EH (cell line): ENCODE measurements around the gene HSD17B4.
"Not testable (repeated sequence)": the region's sequence is repeated elsewhere in the genome, so short reads cannot be mapped to it uniquely, and the experiment has no call there.

Experiments
- DNase-seq: peaks from one replicate; pipeline ENCODE4 v3.0.0-alpha.2; 2015; ENCODE audit warnings: low read depth

The HSD17B4 gene

GRCh38 chr5:119480629-119481028, 28.3 kb downstream of the HSD17B4 start:
- not testable (repeated sequence) for DNase-seq

- no peak for DNase-seq
Observed at GRCh38 chr5:119483155-119483554, 30.9 kb downstream of the HSD17B4 start.

- DNase-seq = no peak
Observed at GRCh38 chr5:119484884-119485283, 32.6 kb downstream of the HSD17B4 start.

GRCh38 chr5:119501671-119502179, 49.4 kb downstream of the HSD17B4 start:
- DNase-seq = no peak

GRCh38 chr5:119503939-119504338, 51.6 kb downstream of the HSD17B4 start:
- DNase-seq = not testable (repeated sequence)

GRCh38 chr5:119512277-119512676, 60.0 kb downstream of the HSD17B4 start:
- no peak for DNase-seq

- peak; percentile 18 for DNase-seq
Observed at GRCh38 chr5:119515192-119515591, 62.9 kb downstream of the HSD17B4 start.

- not testable (repeated sequence) for DNase-seq
Observed at GRCh38 chr5:119517115-119517514, 64.8 kb downstream of the HSD17B4 start.

- DNase-seq = no peak
Observed at GRCh38 chr5:119521232-119521631, 68.9 kb downstream of the HSD17B4 start.

GRCh38 chr5:119522841-119523240, 70.5 kb downstream of the HSD17B4 start:
- no peak for DNase-seq

GRCh38 chr5:119524485-119524884, 72.2 kb downstream of the HSD17B4 start:
- DNase-seq = no peak

- DNase-seq = peak; percentile 37
Observed at GRCh38 chr5:119527351-119527750, 75.1 kb downstream of the HSD17B4 start.

- DNase-seq = no peak
Observed at GRCh38 chr5:119529811-119530210, 77.5 kb downstream of the HSD17B4 start.

- no peak for DNase-seq
Observed at GRCh38 chr5:119532637-119533036, 80.3 kb downstream of the HSD17B4 start.

GRCh38 chr5:119537704-119538103, 85.4 kb downstream of the HSD17B4 start:
- peak; percentile 5 for DNase-seq

GRCh38 chr5:119541716-119542115, 89.4 kb downstream of the HSD17B4 start:
- no peak for DNase-seq

GRCh38 chr5:119551819-119552218, 99.5 kb downstream of the HSD17B4 start:
- DNase-seq = no peak

GRCh38 chr5:119554597-119554996, 102.3 kb downstream of the HSD17B4 start:
- no peak for DNase-seq

GRCh38 chr5:119570910-119571309, 118.6 kb downstream of the HSD17B4 start:
- no peak for DNase-seq

- DNase-seq = peak; percentile 32
Observed at GRCh38 chr5:119578937-119579336, 126.6 kb downstream of the HSD17B4 start.

GRCh38 chr5:119582987-119583386, 130.7 kb downstream of the HSD17B4 start:
- DNase-seq = no peak

GRCh38 chr5:119583684-119584083, 131.4 kb downstream of the HSD17B4 start:
- peak; percentile 7 for DNase-seq
